H1 (cell line): ENCODE data around the gene CUZD1. TPM values are rescaled to one million over a fixed set of nuclear protein-coding genes. Genes with fewer than 3 reads are reported as not detected.

ENCODE experiments used
- BACH1 ChIP-seq: IDR thresholded peaks from 2 replicates; pipeline ENCODE4 v1.6.1; 2012; ENCODE audit warnings: low read length, improper control_type of control experiment
- BRCA1 ChIP-seq: IDR thresholded peaks from 2 replicates; pipeline ENCODE4 v1.6.1; 2012; ENCODE audit warnings: low read depth, low read length, improper control_type of control experiment
- CHD2 ChIP-seq: IDR thresholded peaks from 2 replicates; pipeline ENCODE4 v1.6.1; 2012; ENCODE audit warnings: low read length, improper control_type of control experiment
- EGR1 ChIP-seq: IDR thresholded peaks from 2 replicates; pipeline ENCODE4 v1.6.1; 2011; ENCODE audit warnings: low read depth, low read length, borderline replicate concordance
- JUN ChIP-seq: IDR thresholded peaks from 2 replicates; pipeline ENCODE4 v1.6.1; 2011; ENCODE audit warnings: low read depth, mild to moderate bottlenecking, improper control_type of control experiment, low read length
- NANOG ChIP-seq: IDR thresholded peaks from 2 replicates; pipeline ENCODE4 v1.6.1; 2011; ENCODE audit warnings: low read length, low read depth, mild to moderate bottlenecking, inconsistent platforms; ENCODE audit not compliant: insufficient read depth, poor library complexity, severe bottlenecking
- NRF1 ChIP-seq: IDR thresholded peaks from 2 replicates; pipeline ENCODE4 v1.6.1; 2011; ENCODE audit warnings: mild to moderate bottlenecking, low read depth, low read length, improper control_type of control experiment
- SAP30 ChIP-seq: fragments of 300-600 bp; sonication (generic); IDR thresholded peaks from 2 replicates; pipeline ENCODE4 v1.7.1; 2012; ENCODE audit warnings: low read length, moderate library complexity, mild to moderate bottlenecking, inconsistent platforms; ENCODE audit not compliant: insufficient read depth, insufficient replicate concordance
- SUZ12 ChIP-seq: fragments of 200-600 bp; sonication (generic); IDR thresholded peaks from 2 replicates; pipeline ENCODE4 v1.6.1; 2012; ENCODE audit warnings: mild to moderate bottlenecking, inconsistent platforms, low read length, moderate library complexity, mixed read lengths
- TAF7 ChIP-seq: optimal IDR thresholded peaks from 2 replicates; pipeline ENCODE3; 2011; ENCODE audit warnings: low read depth, mild to moderate bottlenecking, inconsistent platforms, low read length, moderate library complexity, borderline replicate concordance
- TBP ChIP-seq: IDR thresholded peaks from 2 replicates; pipeline ENCODE4 v1.6.1; 2011; ENCODE audit warnings: low read depth, low read length, improper control_type of control experiment
- polyA plus RNA-seq, 7 experiments: library from polyadenylated mRNA; depleted of rRNA in 3 of 7; stranded (reverse) in 5 of 7; unstranded in 2 of 7; fragments of >200 nt in 5 of 7; fragments of 200-250 nt in 2 of 7; gene quantifications; 1 replicate in 5 of 7; 2 replicates in 1 of 7; 4 replicates in 1 of 7; pipeline versions ENCODE4 v1.2.1 to v1.2.3, GENCODE V29; 2011 to 2013; ENCODE audit warnings: missing spikeins in 2 of 7, mixed read lengths in 2 of 7
- total RNA-seq: library from RNA; stranded (reverse); fragmentation: NEBNext Ultra II Directional; extraction: Animal tissue kit (Norgen Biotek cat#: 25700); gene quantifications from 2 replicates; pipeline ENCODE4 v1.2.1, GENCODE V29; 2021
- TF ChIP-seq, protein P1 (sequence below): fragments of 300-600 bp; sonication (generic); IDR thresholded peaks from 2 replicates; pipeline ENCODE4 v1.7.1; 2012; ENCODE audit warnings: low read length, moderate library complexity, mild to moderate bottlenecking, inconsistent platforms; ENCODE audit not compliant: insufficient replicate concordance

Gene CUZD1
- total and polyA plus RNA-seq, 2 of the 8 experiments (the other 6 are each of a cell fraction or from before 2014, with no cell fraction given) = 11.9 to 30.0 TPM

DNA sequence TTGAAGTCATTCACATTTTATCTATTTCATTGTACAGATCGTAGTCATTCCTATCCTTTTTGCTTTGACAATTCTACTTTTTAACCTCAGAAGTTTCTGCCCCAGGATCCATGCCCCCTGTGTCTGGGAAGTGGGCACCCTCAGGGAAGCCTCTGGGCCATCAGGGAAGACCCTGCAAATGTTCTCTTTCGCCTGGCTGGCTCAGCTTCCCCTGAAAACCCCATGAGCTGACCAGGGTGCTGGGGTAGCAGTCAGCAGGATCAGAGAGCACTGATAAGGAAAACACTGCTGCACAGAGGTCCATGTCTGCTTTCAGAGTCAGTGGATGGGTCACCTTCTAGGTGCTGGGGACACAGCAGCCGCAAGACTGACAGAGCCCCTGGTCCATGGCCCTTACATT, 23.8 kb downstream of the CUZD1 start (continued):
- TF ChIP-seq, protein P1, sequence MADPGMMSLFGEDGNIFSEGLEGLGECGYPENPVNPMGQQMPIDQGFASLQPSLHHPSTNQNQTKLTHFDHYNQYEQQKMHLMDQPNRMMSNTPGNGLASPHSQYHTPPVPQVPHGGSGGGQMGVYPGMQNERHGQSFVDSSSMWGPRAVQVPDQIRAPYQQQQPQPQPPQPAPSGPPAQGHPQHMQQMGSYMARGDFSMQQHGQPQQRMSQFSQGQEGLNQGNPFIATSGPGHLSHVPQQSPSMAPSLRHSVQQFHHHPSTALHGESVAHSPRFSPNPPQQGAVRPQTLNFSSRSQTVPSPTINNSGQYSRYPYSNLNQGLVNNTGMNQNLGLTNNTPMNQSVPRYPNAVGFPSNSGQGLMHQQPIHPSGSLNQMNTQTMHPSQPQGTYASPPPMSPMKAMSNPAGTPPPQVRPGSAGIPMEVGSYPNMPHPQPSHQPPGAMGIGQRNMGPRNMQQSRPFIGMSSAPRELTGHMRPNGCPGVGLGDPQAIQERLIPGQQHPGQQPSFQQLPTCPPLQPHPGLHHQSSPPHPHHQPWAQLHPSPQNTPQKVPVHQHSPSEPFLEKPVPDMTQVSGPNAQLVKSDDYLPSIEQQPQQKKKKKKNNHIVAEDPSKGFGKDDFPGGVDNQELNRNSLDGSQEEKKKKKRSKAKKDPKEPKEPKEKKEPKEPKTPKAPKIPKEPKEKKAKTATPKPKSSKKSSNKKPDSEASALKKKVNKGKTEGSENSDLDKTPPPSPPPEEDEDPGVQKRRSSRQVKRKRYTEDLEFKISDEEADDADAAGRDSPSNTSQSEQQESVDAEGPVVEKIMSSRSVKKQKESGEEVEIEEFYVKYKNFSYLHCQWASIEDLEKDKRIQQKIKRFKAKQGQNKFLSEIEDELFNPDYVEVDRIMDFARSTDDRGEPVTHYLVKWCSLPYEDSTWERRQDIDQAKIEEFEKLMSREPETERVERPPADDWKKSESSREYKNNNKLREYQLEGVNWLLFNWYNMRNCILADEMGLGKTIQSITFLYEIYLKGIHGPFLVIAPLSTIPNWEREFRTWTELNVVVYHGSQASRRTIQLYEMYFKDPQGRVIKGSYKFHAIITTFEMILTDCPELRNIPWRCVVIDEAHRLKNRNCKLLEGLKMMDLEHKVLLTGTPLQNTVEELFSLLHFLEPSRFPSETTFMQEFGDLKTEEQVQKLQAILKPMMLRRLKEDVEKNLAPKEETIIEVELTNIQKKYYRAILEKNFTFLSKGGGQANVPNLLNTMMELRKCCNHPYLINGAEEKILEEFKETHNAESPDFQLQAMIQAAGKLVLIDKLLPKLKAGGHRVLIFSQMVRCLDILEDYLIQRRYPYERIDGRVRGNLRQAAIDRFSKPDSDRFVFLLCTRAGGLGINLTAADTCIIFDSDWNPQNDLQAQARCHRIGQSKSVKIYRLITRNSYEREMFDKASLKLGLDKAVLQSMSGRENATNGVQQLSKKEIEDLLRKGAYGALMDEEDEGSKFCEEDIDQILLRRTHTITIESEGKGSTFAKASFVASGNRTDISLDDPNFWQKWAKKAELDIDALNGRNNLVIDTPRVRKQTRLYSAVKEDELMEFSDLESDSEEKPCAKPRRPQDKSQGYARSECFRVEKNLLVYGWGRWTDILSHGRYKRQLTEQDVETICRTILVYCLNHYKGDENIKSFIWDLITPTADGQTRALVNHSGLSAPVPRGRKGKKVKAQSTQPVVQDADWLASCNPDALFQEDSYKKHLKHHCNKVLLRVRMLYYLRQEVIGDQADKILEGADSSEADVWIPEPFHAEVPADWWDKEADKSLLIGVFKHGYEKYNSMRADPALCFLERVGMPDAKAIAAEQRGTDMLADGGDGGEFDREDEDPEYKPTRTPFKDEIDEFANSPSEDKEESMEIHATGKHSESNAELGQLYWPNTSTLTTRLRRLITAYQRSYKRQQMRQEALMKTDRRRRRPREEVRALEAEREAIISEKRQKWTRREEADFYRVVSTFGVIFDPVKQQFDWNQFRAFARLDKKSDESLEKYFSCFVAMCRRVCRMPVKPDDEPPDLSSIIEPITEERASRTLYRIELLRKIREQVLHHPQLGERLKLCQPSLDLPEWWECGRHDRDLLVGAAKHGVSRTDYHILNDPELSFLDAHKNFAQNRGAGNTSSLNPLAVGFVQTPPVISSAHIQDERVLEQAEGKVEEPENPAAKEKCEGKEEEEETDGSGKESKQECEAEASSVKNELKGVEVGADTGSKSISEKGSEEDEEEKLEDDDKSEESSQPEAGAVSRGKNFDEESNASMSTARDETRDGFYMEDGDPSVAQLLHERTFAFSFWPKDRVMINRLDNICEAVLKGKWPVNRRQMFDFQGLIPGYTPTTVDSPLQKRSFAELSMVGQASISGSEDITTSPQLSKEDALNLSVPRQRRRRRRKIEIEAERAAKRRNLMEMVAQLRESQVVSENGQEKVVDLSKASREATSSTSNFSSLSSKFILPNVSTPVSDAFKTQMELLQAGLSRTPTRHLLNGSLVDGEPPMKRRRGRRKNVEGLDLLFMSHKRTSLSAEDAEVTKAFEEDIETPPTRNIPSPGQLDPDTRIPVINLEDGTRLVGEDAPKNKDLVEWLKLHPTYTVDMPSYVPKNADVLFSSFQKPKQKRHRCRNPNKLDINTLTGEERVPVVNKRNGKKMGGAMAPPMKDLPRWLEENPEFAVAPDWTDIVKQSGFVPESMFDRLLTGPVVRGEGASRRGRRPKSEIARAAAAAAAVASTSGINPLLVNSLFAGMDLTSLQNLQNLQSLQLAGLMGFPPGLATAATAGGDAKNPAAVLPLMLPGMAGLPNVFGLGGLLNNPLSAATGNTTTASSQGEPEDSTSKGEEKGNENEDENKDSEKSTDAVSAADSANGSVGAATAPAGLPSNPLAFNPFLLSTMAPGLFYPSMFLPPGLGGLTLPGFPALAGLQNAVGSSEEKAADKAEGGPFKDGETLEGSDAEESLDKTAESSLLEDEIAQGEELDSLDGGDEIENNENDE = no peak
- TF ChIP-seq TBP (no peak), NANOG (no peak), SUZ12 (no peak), NRF1 (no peak), SAP30 (no peak), EGR1 (no peak), JUN (no peak), BACH1 (no peak), TAF7 (no peak), CHD2 (no peak), BRCA1 (no peak)
- TF ChIP-seq, all 59 proteins: peak for 0
